HG03064 (cell line): ENCODE measurements around the gene MMEL1.
"Not testable (repeated sequence)": the region's sequence is repeated elsewhere in the genome, so short reads cannot be mapped to it uniquely, and the experiment has no call there.

Source experiments
- ATAC-seq: cut with Tn5 transposase; IDR thresholded peaks from one replicate; pipeline ENCODE4 v1.9.1; 2021; ENCODE audit warnings: low read depth; ENCODE audit not compliant: unreplicated experiment

The MMEL1 gene

GRCh38 chr1:2629627-2630497, 3.0 kb downstream of the MMEL1 start:
- no peak for ATAC-seq

- no peak for ATAC-seq
Observed at GRCh38 chr1:2628933-2629626, 3.7 kb downstream of the MMEL1 start.

- ATAC-seq, result no peak
Observed at GRCh38 chr1:2628191-2628932, 4.5 kb downstream of the MMEL1 start.

GRCh38 chr1:2627746-2628145, 5.1 kb downstream of the MMEL1 start:
- ATAC-seq, result no peak

- ATAC-seq, result not testable (repeated sequence)
Observed at GRCh38 chr1:2625748-2626147, 7.1 kb downstream of the MMEL1 start.

- no peak for ATAC-seq
Observed at GRCh38 chr1:2625311-2625710, 7.5 kb downstream of the MMEL1 start.

GRCh38 chr1:2624735-2625300, 8.0 kb downstream of the MMEL1 start:
- no peak for ATAC-seq

- ATAC-seq, result no peak
Observed at GRCh38 chr1:2623571-2624337, 9.1 kb downstream of the MMEL1 start.

- ATAC-seq, result no peak
Observed at GRCh38 chr1:2617971-2618470, 14.8 kb downstream of the MMEL1 start.

GRCh38 chr1:2614145-2614544, 18.7 kb downstream of the MMEL1 start:
- ATAC-seq, result no peak

GRCh38 chr1:2612591-2613365, 20.0 kb downstream of the MMEL1 start:
- ATAC-seq, result no peak

GRCh38 chr1:2611621-2612437, 21.0 kb downstream of the MMEL1 start:
- no peak for ATAC-seq

- no peak for ATAC-seq
Observed at GRCh38 chr1:2611031-2611501, 21.8 kb downstream of the MMEL1 start.

- no peak for ATAC-seq
Observed at GRCh38 chr1:2610036-2610959, 22.5 kb downstream of the MMEL1 start.

- ATAC-seq, result no peak
Observed at GRCh38 chr1:2609319-2610035, 23.3 kb downstream of the MMEL1 start.

GRCh38 chr1:2607641-2608091, 25.1 kb downstream of the MMEL1 start:
- no peak for ATAC-seq
